ENCODE data around the gene EEF1AKMT2. TPM values are rescaled to one million over a fixed set of nuclear protein-coding genes. Genes with fewer than 3 reads are reported as not detected.

The EEF1AKMT2 gene
- total RNA-seq, 1 experiment from 2014 or later, result 18.4 TPM

DNA sequence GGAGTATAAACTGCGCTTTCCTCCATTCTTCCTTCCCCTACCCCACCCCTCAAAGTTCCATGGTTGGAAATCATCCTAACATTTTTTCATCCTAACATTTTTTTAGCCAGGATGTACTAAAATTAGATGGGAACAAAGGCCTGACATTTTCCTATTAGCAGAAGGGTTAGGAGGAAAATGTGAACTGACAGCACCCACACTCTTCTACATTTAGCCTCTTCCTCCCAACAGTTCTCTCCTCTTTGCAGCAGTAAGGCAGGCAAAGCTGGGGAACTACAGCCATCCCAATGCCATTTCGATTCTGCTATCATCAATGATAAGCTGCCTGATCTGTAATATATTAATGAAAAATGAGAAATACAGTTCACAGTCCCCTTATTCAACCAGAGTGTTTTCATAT is 36.1 kb downstream of the EEF1AKMT2 start:
- no peak overlapping the region for H3K4me3 ChIP-seq
- no peak for DNase-seq
- no peaks in the 10 kb centered on the region for H3K4me1 ChIP-seq (replicated peaks; ENCODE audit: insufficient read depth)
- TF ChIP-seq, protein P1, sequence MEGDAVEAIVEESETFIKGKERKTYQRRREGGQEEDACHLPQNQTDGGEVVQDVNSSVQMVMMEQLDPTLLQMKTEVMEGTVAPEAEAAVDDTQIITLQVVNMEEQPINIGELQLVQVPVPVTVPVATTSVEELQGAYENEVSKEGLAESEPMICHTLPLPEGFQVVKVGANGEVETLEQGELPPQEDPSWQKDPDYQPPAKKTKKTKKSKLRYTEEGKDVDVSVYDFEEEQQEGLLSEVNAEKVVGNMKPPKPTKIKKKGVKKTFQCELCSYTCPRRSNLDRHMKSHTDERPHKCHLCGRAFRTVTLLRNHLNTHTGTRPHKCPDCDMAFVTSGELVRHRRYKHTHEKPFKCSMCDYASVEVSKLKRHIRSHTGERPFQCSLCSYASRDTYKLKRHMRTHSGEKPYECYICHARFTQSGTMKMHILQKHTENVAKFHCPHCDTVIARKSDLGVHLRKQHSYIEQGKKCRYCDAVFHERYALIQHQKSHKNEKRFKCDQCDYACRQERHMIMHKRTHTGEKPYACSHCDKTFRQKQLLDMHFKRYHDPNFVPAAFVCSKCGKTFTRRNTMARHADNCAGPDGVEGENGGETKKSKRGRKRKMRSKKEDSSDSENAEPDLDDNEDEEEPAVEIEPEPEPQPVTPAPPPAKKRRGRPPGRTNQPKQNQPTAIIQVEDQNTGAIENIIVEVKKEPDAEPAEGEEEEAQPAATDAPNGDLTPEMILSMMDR (conservative IDR thresholded peaks at IDR 0.05), result no peak
- TF ChIP-seq EZH2 (IDR thresholded peaks at IDR 0.05; ENCODE audit: low read depth), result no peak
- no peak overlapping the region for H3K4me2 ChIP-seq
- no peaks in the 10 kb centered on the region for H3K79me2 ChIP-seq (ENCODE audit: low read depth)
- no peak overlapping the region for H2AFZ ChIP-seq
- H3K36me3 ChIP-seq (ENCODE audit: low read depth), result no peaks in the 10 kb centered on the region
- H3K9me2 ChIP-seq (ENCODE audit: insufficient read depth), result no peaks in the 10 kb centered on the region
- intact Hi-C loops (cut with micrococcal nuclease; ENCODE audit: unreplicated experiment), result no loop called here
- no peak overlapping the region for H3K27ac ChIP-seq
- no peaks in the 10 kb centered on the region for H3K9me3 ChIP-seq (ENCODE audit: insufficient read depth, low read depth)
- no peaks in the 10 kb centered on the region for H3F3A ChIP-seq (ENCODE audit: insufficient read depth, low read depth)
- ChIA-PET POLR2A (ENCODE audit: unreplicated experiment) (no interaction called here), CTCF (no interaction called here)
- H4K20me1 ChIP-seq (ENCODE audit: insufficient read depth), result no peaks in the 10 kb centered on the region
- no peaks in the 10 kb centered on the region for H3K27me3 ChIP-seq (ENCODE audit: insufficient read depth, low read depth)
- BruUV-seq (replicated peaks), result no TSS peak

DNA sequence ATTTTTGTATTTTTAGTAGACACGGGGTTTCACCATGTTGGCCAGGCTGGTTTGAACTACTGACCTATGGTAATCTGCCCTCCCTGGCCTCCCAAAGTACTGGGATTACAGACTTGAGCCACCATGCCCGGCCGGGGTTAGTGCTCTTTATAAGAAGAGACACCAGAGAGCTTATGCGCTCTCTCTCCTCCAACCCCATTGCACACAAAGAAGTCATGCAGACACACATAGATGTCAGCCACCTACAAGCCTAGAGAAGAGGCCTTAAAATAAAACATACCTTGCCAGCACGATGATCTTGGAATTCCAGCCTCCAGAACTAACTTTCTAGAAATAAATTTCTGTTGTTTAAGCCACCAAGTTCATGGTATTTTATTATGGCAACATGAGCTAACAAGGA is 37.5 kb downstream of the EEF1AKMT2 start:
- ChIA-PET CTCF (no interaction called here), POLR2A (ENCODE audit: unreplicated experiment) (no interaction called here)
- no peak for DNase-seq
- Histone ChIP-seq H4K20me1 (ENCODE audit: insufficient read depth) (no peaks in the 10 kb centered on the region), H3K4me1 (replicated peaks; ENCODE audit: insufficient read depth) (no peaks in the 10 kb centered on the region), H3K27me3 (ENCODE audit: insufficient read depth, low read depth) (no peaks in the 10 kb centered on the region), H3K4me3 (no peak overlapping the region), H3K9me3 (ENCODE audit: insufficient read depth, low read depth) (no peaks in the 10 kb centered on the region), H3K27ac (no peak overlapping the region), H3K9me2 (ENCODE audit: insufficient read depth) (no peaks in the 10 kb centered on the region), H2AFZ (no peak overlapping the region), H3F3A (ENCODE audit: insufficient read depth, low read depth) (no peaks in the 10 kb centered on the region), H3K36me3 (ENCODE audit: low read depth) (no peaks in the 10 kb centered on the region), H3K4me2 (no peak overlapping the region), H3K79me2 (ENCODE audit: low read depth) (no peaks in the 10 kb centered on the region)
- TF ChIP-seq, protein P1 (conservative IDR thresholded peaks at IDR 0.05), result no peak
- TF ChIP-seq EZH2 (IDR thresholded peaks at IDR 0.05; ENCODE audit: low read depth), result no peak
- BruUV-seq (replicated peaks), result no TSS peak
- intact Hi-C loops (cut with micrococcal nuclease; ENCODE audit: unreplicated experiment), result no loop called here

DNA sequence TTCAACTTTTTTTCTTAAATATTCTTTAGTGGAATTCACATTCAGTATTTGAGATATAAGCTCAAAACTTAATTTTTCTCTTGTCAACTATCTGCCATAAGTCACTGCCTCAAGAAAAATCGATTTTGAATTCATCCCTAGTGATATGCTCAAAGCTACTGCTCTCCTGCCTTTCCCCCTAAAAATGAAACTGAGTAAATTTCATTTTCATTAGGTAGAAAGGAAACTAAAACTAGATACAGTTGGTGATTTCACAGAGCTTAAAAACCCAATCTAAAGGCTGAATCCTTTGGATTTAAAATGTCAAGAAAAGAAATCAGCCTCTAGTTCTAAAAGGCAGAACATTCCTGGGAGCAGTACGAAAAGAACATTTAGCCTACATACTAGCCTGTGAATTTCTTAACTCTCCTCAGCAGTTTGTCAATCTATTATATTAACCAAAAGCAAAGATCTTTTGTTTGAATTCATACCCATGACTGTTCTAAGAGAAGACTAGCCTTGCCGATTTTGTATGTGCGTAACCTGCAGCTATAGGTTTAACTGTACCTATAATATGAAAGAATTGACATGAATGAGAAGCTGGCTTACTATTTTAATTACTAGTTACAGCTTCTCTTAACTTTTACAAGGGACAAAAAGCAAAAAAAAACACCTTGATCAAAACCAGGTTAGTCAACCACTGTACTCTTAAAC is 42.6 kb downstream of the EEF1AKMT2 start:
- Histone ChIP-seq H3F3A (ENCODE audit: insufficient read depth, low read depth) (peaks cover 20% of the 10 kb centered on the region), H3K4me3 (no peak overlapping the region), H3K36me3 (ENCODE audit: low read depth) (no peaks in the 10 kb centered on the region), H3K27me3 (ENCODE audit: insufficient read depth, low read depth) (no peaks in the 10 kb centered on the region), H3K4me2 (no peak overlapping the region), H3K4me1 (replicated peaks; ENCODE audit: insufficient read depth) (peaks cover 31% of the 10 kb centered on the region), H3K79me2 (ENCODE audit: low read depth) (no peaks in the 10 kb centered on the region), H2AFZ (no peak overlapping the region), H3K9me2 (ENCODE audit: insufficient read depth) (no peaks in the 10 kb centered on the region), H3K27ac (no peak overlapping the region), H3K9me3 (ENCODE audit: insufficient read depth, low read depth) (no peaks in the 10 kb centered on the region), H4K20me1 (ENCODE audit: insufficient read depth) (no peaks in the 10 kb centered on the region)
- DNase-seq, result no peak
- intact Hi-C loops (cut with micrococcal nuclease; ENCODE audit: unreplicated experiment), result loop anchor here (5.0 to 10.0 kb wide), 2 partner anchors 334 to 357 kb away; partner anchors contain the start of gene OAT
- CTCF ChIA-PET, result no interaction called here
- BruUV-seq (replicated peaks), result no TSS peak
- POLR2A ChIA-PET (ENCODE audit: unreplicated experiment), result no interaction called here
- TF ChIP-seq, protein P1 (conservative IDR thresholded peaks at IDR 0.05), result no peak
- TF ChIP-seq EZH2 (IDR thresholded peaks at IDR 0.05; ENCODE audit: low read depth), result no peak

All from PC-9 (cell line).